HepG2 (cell line): ENCODE data around the gene LRRC43. TPM values are rescaled to one million over a fixed set of nuclear protein-coding genes. Genes with fewer than 3 reads are reported as not detected.
A peak's percentile ranks its signal among the peaks of the same experiment; 100 is the strongest.

Source experiments
- ATF6 ChIP-seq: sonication (generic); formaldehyde crosslinking; conservative IDR thresholded peaks from 2 replicates; pipeline ENCODE4 v1.4.0; 2020; ENCODE audit warnings: missing genetic modification reagents
- DNMT3B ChIP-seq: conservative IDR thresholded peaks from 2 replicates; pipeline ENCODE4 v1.6.1; 2016; ENCODE audit warnings: missing biosample characterization, control low read depth
- NCOA2 ChIP-seq: sonication (generic); formaldehyde crosslinking; IDR thresholded peaks from 2 replicates; pipeline ENCODE4 v1.8.0; 2022; ENCODE audit warnings: inconsistent platforms
- POLR2G ChIP-seq: fragments of 200-400 bp; formaldehyde crosslinking; IDR thresholded peaks from 2 replicates; pipeline ENCODE4 v1.6.1; 2018; ENCODE audit warnings: mild to moderate bottlenecking, low read depth, low read length, moderate library complexity
- ZBTB40 ChIP-seq, 2 experiments: fragments of 450-650 bp in 1 of 2; sonication (generic) in 1 of 2; formaldehyde crosslinking in 1 of 2; IDR thresholded peaks; 2 replicates each; pipeline versions ENCODE4 v1.6.1 to v1.8.0; 2016 to 2022; ENCODE audit warnings: antibody characterized with exemption in 1 of 2, mild to moderate bottlenecking in 1 of 2, missing genetic modification reagents in 1 of 2
- ZNF260 ChIP-seq: sonication (generic); formaldehyde crosslinking; IDR thresholded peaks from 2 replicates; pipeline ENCODE4 v1.4.0; 2020; ENCODE audit warnings: missing genetic modification reagents, low read depth, mild to moderate bottlenecking, borderline replicate concordance
- ZNF382 ChIP-seq: sonication (generic); formaldehyde crosslinking; IDR thresholded peaks from 2 replicates; pipeline ENCODE4 v1.5.0; 2020; ENCODE audit warnings: missing genetic modification reagents, mild to moderate bottlenecking, borderline replicate concordance
- ZNF713 ChIP-seq: sonication (generic); formaldehyde crosslinking; IDR thresholded peaks from 2 replicates; pipeline ENCODE4 v1.4.0; 2020; ENCODE audit warnings: mild to moderate bottlenecking, missing genetic modification reagents
- ZNF781 ChIP-seq: sonication (generic); formaldehyde crosslinking; IDR thresholded peaks from 2 replicates; pipeline ENCODE4 v1.5.1; 2020; ENCODE audit warnings: borderline replicate concordance, mild to moderate bottlenecking, missing genetic modification reagents; ENCODE audit errors: not compliant biosample characterization
- polyA plus RNA-seq, 8 experiments: library from polyadenylated mRNA; depleted of rRNA in 3 of 8; stranded (reverse) in 7 of 8; unstranded in 1 of 8; fragments of >200 nt; fragmentation: Illumina TruSeq in 4 of 8; extraction: Trizol in 4 of 8; gene quantifications; 2 replicates each; pipeline versions ENCODE4 v1.2.1 to v1.2.3, GENCODE V29; 2011 to 2016; ENCODE audit warnings: low read depth in 4 of 8, missing spikeins in 1 of 8, mixed read lengths in 1 of 8; ENCODE audit not compliant: insufficient read depth in 1 of 8
- total RNA-seq, 5 experiments: library from RNA; depleted of rRNA; stranded (reverse); fragments of >200 nt; fragmentation: Illumina TruSeq; extraction: Trizol; gene quantifications; 2 replicates each; pipeline ENCODE4 v1.2.3, GENCODE V29; 2016; ENCODE audit warnings: low read depth in 1 of 5

LRRC43 gene
- total and polyA plus RNA-seq, 2 of the 13 experiments (the other 11 are each of a cell fraction or from before 2014, with no cell fraction given), result not detected

- TF ChIP-seq ZBTB40 (IDR thresholded peaks at IDR 0.05), result peak; percentile 5; the same call in 1 of the 2 replicates
- TF ChIP-seq ZBTB40 (CRISPR knock-in tag; IDR thresholded peaks at IDR 0.05), result peak; percentile 35; the same call in 1 of the 2 replicates
- TF ChIP-seq ZNF713, result 0 out of 2 replicates have a peak, but pooled peaks have one; percentile 59
- no peak for TF ChIP-seq ATF6 (CRISPR knock-in tag)
- TF ChIP-seq ZNF260 (CRISPR knock-in tag), result no peak
- TF ChIP-seq DNMT3B (CRISPR knock-in tag), result no peak; the same call in 1 of the 2 replicates
- TF ChIP-seq ZNF382, result no peak
- 0 out of 2 replicates have a peak, but pooled peaks have one; percentile 17 for TF ChIP-seq NCOA2 (CRISPR knock-in tag)
- TF ChIP-seq POLR2G, result peak; percentile 98
- peak; percentile 82 for TF ChIP-seq ZNF781 (CRISPR knock-in tag)
Observed at GRCh38 chr12:122225683-122226365, 42.9 kb downstream of the LRRC43 start, which contains the start of gene DIABLO (continued).
